Stomach smooth muscle (tissue), 2 donors: ENCODE data around the gene FPR2.
"Not testable (repeated sequence)": the region's sequence is repeated elsewhere in the genome, so short reads cannot be mapped to it uniquely, and the experiment has no call there.

Experiments used
- H3K27ac ChIP-seq: one replicate; pipeline ENCODE4 v1.7.0; 2013; ENCODE audit warnings: mild to moderate bottlenecking, low read length, inconsistent platforms
- H3K27me3 ChIP-seq, 2 donors: one replicate each; pipeline ENCODE4 v1.7.0; 2013; ENCODE audit warnings: low read length in 2 of 2; ENCODE audit not compliant: insufficient read depth in 2 of 2, control insufficient read depth in 1 of 2
- H3K36me3 ChIP-seq, 2 donors: one replicate each; pipeline ENCODE4 v1.7.0; 2013; ENCODE audit warnings: low read length in 2 of 2; ENCODE audit not compliant: control insufficient read depth in 2 of 2, insufficient read depth in 2 of 2
- H3K4me1 ChIP-seq: one replicate; pipeline ENCODE4 v1.7.0; 2013; ENCODE audit warnings: low read length; ENCODE audit not compliant: control insufficient read depth, insufficient read depth
- H3K4me3 ChIP-seq, 2 donors: one replicate each; pipeline ENCODE4 v1.7.0; 2013; ENCODE audit warnings: low read length in 2 of 2
- H3K9ac ChIP-seq, 2 donors: one replicate each; pipeline ENCODE4 v1.7.0; 2013; ENCODE audit warnings: low read length in 2 of 2, mild to moderate bottlenecking in 1 of 2
- H3K9me3 ChIP-seq, 2 donors: one replicate each; pipeline ENCODE4 v1.7.0; 2013; ENCODE audit warnings: low read length in 2 of 2; ENCODE audit not compliant: control insufficient read depth in 2 of 2
- donor health status: healthy.
- donor health status: Pancreatic carcinoma.

Gene FPR2

DNA sequence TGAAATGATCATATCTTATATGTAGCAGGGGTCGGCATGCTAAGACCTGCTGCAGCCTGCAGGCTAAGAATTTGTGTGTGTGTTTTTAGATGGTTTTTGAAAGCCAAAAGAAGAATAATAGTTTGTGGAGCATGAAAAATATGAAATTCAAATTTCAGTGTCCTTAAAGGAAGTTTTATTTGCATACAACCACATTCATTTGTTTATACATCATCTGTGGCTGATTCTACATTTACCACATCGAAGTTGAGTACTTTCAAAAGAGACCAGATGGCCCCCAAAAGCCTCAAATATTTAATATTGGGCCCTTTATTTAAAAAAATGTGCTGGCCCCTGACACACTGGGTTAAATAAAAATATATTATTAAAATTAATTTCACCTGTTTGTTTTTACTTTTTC lies 38.5 kb upstream of the FPR2 start:
- H3K27me3 ChIP-seq = peaks cover 43 to 52% of the 10 kb centered on the region in 2 donors
- H3K9ac ChIP-seq = no peak overlapping the region

DNA sequence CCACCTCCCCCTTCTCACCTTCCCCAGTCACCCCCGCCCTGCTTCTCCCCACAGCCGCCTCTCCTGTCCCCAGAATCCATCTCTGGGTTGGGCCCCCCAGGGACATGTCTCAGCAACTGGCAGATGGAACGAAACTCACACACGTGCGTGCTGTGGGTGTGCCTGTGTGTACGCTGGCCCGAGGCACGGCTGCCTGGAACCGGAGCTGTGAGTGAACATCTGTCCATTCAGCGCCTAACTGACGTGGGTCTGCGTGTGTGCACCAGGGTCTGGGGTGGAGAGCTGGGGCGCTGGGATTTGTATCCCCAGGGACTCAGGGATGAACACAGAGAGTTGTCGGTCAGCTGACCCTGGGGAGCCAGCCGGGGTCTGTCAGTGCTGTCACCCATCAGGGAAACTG lies 36.4 kb upstream of the FPR2 start:
- Histone ChIP-seq H3K27ac (no peak overlapping the region), H3K4me1 (peaks cover 9% of the 10 kb centered on the region), H3K4me3 (no peak overlapping the region), H3K36me3 (no peaks in the 10 kb centered on the region), H3K9ac (no peak overlapping the region), H3K9me3 (no peaks in the 10 kb centered on the region), H3K27me3 (peaks cover 38 to 51% of the 10 kb centered on the region in 2 donors)

More for the DNA sequence above, 38.5 kb upstream of the FPR2 start:
- Histone ChIP-seq H3K36me3 (no peaks in the 10 kb centered on the region), H3K4me3 (no peak overlapping the region), H3K27ac (no peak overlapping the region), H3K4me1 (peaks cover 15% of the 10 kb centered on the region), H3K9me3 (no peaks in the 10 kb centered on the region)

DNA sequence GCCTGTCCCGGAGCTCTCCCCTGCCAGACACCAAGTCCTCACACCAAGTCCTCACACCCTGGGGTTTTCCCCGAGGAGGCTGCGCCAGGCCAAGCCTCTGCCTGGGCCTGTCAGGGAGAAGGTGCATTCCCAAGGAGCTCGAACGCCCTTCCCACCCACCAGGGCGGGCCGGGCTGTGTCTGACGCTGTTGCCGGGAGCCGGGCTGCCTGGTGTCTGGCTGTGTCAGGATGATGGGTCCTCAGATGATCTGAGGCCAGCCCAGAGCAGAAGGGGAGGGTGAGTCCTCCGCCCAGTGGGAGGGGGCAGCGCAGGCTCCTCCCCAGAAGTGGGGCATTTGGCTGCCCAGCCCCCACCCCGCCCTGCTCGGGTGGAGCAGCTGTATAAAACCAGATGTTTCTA lies 34.9 kb upstream of the FPR2 start:
- H3K4me1 ChIP-seq = peaks cover 7% of the 10 kb centered on the region
- peaks cover 29 to 50% of the 10 kb centered on the region in 2 donors for H3K27me3 ChIP-seq
- no peak overlapping the region for H3K27ac ChIP-seq
- H3K36me3 ChIP-seq = no peaks in the 10 kb centered on the region
- no peak overlapping the region for H3K9ac ChIP-seq
- no peaks in the 10 kb centered on the region for H3K9me3 ChIP-seq
- no peak overlapping the region for H3K4me3 ChIP-seq

DNA sequence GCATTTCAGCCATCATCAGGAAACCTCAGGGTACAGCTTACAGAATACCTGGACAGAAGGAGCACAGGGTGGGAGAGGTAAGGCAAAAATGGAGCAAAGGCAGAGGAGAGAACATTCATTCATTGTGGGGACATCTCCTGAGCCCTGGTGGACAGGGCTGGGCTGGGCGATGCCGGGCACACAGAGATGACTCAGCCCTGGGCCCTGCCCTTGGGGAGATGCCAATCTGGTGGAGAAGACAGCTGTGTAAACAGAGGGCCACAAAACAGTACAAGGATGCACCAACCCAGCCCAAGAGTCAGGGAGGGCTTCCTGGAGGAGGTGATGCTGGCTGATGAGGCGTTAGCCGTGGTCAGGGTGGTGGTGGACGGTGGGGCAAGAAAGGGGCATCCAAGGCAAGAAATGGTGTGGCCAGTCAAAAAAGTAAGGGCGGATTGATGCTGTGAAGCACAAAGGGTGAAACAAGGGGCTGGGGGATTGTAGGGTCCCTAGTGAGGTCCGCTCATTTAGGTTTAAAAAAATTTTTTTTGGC lies 33.6 kb upstream of the FPR2 start:
- H3K4me1 ChIP-seq = peaks cover 7% of the 10 kb centered on the region
- H3K36me3 ChIP-seq = no peaks in the 10 kb centered on the region
- H3K9ac ChIP-seq = no peak overlapping the region
- no peak overlapping the region for H3K4me3 ChIP-seq
- no peak overlapping the region for H3K27ac ChIP-seq
- no peaks in the 10 kb centered on the region for H3K9me3 ChIP-seq
- peaks cover 26 to 43% of the 10 kb centered on the region in 2 donors for H3K27me3 ChIP-seq

DNA sequence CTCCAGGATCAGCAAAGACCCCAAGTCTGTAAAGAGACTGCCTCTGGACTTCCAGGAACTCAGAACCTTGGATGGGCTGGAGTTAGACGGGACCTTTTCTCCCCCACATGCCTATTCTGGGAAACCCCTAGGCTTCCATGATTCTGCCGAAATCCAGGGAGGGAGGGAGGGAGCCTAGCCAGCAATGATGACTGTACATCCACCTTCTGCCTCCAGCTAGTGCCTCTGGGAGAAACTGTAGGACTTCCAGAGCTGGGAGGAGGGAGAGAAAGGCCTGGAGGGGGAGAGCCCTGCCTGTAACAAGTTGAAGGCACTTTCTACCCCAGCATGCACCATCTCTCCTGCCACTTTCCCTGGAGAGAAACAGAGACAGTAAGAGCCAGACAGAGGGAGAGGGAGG lies 31.2 kb upstream of the FPR2 start:
- Histone ChIP-seq H3K9ac (no peak overlapping the region), H3K36me3 (no peaks in the 10 kb centered on the region), H3K4me1 (no peaks in the 10 kb centered on the region), H3K27ac (no peak overlapping the region), H3K27me3 (peaks cover 12 to 25% of the 10 kb centered on the region in 2 donors), H3K4me3 (no peak overlapping the region), H3K9me3 (no peaks in the 10 kb centered on the region)

DNA sequence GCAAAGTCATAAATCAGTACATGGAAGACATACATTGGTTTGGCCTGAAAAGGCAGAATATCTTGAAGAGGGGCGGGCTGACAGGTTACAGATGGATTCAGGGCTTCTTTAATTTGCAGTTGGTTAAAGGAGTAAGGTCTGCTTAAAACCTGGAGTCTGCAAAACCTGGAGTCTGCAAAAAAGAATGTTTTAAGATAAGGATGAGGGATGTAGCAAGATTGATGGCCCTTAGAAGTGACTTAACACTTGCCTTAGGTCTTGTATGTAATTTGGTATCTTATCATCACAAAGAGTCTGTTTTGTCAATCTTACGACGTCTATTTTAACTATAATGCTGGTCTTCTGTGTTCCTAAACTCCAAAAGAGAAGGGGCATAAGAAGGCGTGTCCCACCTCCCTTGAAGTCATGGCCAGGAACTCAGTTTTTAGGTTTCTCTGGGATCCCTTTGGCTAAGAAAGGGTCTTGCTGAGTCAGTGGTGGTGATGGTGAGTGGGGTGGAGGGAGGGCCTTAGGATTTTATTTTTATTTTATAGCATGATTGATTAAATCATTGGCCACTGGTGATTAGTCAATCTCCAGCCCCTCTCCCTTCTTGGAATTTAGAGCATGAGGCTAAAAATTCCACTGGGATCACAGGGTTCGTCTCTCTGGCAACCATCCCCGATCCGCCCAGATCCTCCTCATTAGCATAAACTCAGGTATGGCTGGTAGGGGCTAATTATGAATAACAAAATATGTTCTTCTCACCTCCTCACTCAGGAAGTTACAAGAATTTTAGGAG lies 27.0 kb upstream of the FPR2 start:
- Histone ChIP-seq H3K4me3 (no peak overlapping the region), H3K9ac (no peak overlapping the region), H3K27ac (no peak overlapping the region), H3K4me1 (no peaks in the 10 kb centered on the region), H3K9me3 (no peaks in the 10 kb centered on the region), H3K36me3 (no peaks in the 10 kb centered on the region), H3K27me3 (peaks cover 7 to 14% of the 10 kb centered on the region in 2 donors)

DNA sequence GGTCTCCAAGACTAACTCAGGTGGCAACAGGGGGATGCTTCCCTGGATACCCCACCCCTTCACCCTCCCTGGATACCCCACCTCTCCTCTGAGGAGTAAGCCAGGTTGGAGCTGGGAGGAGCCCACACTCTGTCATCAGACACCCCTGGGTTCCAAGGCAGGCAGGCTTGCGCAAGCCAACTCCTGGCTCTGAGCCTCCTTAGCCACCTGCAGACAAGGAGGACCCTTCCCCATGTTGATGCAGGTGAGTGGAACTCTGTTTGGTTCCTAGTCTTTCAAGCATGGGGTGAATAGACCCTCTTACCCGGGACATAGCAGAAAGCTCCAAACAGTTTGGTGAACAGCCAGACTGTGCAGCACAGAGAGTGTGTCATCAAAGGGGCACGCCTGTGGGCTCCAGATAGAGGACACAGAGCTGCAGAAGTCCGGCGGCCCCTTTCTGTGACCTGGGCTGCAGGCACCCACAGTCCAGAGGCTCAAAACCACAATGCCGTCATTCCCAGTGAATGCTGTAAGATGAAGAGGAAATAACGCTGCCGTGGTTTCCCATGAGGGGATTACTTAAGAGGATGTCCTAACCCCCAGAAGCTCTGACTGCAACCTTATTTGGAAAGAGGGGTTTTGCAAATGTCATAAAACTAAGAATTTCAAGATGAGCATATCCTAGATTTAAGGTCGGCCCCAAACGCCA lies 25.1 kb upstream of the FPR2 start:
- Histone ChIP-seq H3K9me3 (no peaks in the 10 kb centered on the region), H3K4me3 (no peak overlapping the region), H3K4me1 (no peaks in the 10 kb centered on the region), H3K27me3 (peaks cover 6 to 10% of the 10 kb centered on the region in 2 donors), H3K9ac (no peak overlapping the region), H3K27ac (no peak overlapping the region), H3K36me3 (no peaks in the 10 kb centered on the region)

DNA sequence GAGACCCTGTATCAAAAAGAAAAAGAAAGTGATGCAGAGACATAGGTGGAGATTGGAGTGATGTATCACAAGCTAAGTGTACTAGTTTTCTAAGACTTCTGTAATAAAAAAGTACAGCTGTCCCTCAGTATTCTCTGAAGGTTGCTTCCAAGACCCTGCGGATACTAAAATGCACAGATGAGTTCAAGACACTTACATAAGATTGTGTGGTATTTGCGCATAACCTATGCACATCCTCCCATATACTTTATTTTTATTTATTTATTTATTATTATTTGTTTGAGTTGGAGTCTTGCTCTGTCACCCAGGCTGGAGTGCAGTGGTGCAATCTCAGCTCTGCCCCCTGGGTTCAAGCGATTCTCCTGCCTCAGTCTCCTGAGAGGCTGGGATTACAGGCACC lies 23.6 kb upstream of the FPR2 start:
- H3K9me3 ChIP-seq = no peaks in the 10 kb centered on the region
- H3K4me3 ChIP-seq = no peak overlapping the region
- no peaks in the 10 kb centered on the region for H3K36me3 ChIP-seq
- H3K27me3 ChIP-seq = peaks cover 8 to 10% of the 10 kb centered on the region in 2 donors
- no peak overlapping the region for H3K27ac ChIP-seq
- H3K9ac ChIP-seq = no peak overlapping the region
- H3K4me1 ChIP-seq = no peaks in the 10 kb centered on the region

DNA sequence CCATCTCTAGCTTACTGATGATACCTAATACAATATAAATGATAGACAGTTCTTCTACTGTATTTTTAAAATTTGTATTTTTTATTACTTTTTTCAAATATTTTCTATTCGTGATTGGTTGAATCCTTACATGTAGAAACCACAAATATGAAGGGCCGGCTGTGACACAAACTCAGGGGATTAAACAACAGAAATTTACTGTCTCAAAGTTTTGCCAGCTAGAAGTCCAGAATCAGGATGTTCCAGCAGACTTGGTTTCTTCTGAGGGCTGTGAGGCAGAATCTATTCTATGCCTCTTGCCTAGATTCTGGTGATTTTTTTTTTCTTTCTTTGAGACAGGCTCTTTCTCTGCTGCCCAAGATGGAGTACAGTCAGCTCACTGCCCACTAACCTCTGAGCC lies 23.1 kb upstream of the FPR2 start:
- Histone ChIP-seq H3K9ac (no peak overlapping the region), H3K27me3 (peaks cover 8 to 10% of the 10 kb centered on the region in 2 donors), H3K9me3 (no peaks in the 10 kb centered on the region), H3K4me1 (no peaks in the 10 kb centered on the region), H3K27ac (no peak overlapping the region), H3K36me3 (no peaks in the 10 kb centered on the region), H3K4me3 (no peak overlapping the region)

DNA sequence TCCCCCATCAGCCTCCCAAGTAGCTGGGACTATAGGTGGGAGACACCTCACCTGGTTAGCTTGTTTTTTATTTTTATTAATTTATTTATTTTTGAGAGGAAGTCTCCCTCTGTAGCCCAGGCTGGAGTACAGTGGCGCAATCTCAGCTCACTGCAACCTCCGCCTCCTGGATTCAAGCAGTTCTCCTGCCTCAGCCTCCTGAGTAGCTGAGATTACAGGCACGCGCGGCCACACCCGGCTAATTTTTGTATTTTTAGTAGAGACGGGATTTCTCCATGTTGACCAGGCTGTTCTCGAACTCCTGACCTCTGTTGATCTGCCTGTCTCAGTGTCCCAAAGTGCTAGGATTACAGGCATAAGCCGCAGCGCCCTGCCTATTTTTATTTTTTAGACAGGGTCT lies 22.5 kb upstream of the FPR2 start:
- not testable (repeated sequence) for H3K4me3 ChIP-seq, H3K27me3 ChIP-seq, H3K9me3 ChIP-seq, H3K4me1 ChIP-seq, H3K9ac ChIP-seq, H3K36me3 ChIP-seq, H3K27ac ChIP-seq
